Tibial artery (tissue), 4 donors: ENCODE measurements around the gene SCMH1.

Experiments used
- DNase-seq, 2 donors: peaks; one replicate each; pipeline ENCODE4 v3.0.0-alpha.2; 2019
- H3K27ac ChIP-seq, 2 donors: fragments of 200-600 bp; sonication (generic) in 1 of 2; 1 replicate in 1 of 2; 2 replicates in 1 of 2; pipeline ENCODE4 v1.5.1; 2018 to 2019; ENCODE audit warnings: mild to moderate bottlenecking in 1 of 2
- H3K27me3 ChIP-seq, 2 donors: fragments of 200-600 bp; sonication (generic) in 1 of 2; one replicate each; pipeline versions ENCODE4 v1.5.1 to v1.6.0; 2016 to 2019
- H3K36me3 ChIP-seq, 3 donors: fragments of 200-600 bp; sonication (generic) in 2 of 3; one replicate each; pipeline ENCODE4 v1.5.1; 2016 to 2019; ENCODE audit warnings: mild to moderate bottlenecking in 2 of 3
- H3K4me1 ChIP-seq, 4 donors: fragments of 200-600 bp; sonication (generic) in 2 of 4; 1 replicate in 3 of 4; 2 replicates in 1 of 4; pipeline ENCODE4 v1.5.1; 2016 to 2019
- H3K4me3 ChIP-seq, 2 donors: fragments of 200-600 bp; sonication (generic) in 1 of 2; 1 replicate in 1 of 2; 2 replicates in 1 of 2; pipeline ENCODE4 v1.5.1; 2018 to 2019; ENCODE audit warnings: mild to moderate bottlenecking in 2 of 2
- H3K9me3 ChIP-seq, 3 donors: fragments of 200-600 bp; sonication (generic) in 1 of 3; one replicate each; pipeline ENCODE4 v1.5.1; 2016 to 2019
- intact Hi-C: fragments of 100-400 bp; cut with DNase I; formaldehyde crosslinking; loops from one replicate; pipeline ENCODE4 v1.15.0; 2023; ENCODE audit warnings: low total_unique reads
- TF ChIP-seq, protein P1 (sequence below), 2 experiments: fragments of 200-600 bp in 1 of 2; fragments of 450-650 bp in 1 of 2; IDR thresholded peaks; one replicate each; pipeline ENCODE4 v1.5.1; 2017 to 2019; ENCODE audit warnings: antibody characterized with exemption in 2 of 2, mild to moderate bottlenecking in 1 of 2, moderate library complexity in 1 of 2

Gene SCMH1

DNA sequence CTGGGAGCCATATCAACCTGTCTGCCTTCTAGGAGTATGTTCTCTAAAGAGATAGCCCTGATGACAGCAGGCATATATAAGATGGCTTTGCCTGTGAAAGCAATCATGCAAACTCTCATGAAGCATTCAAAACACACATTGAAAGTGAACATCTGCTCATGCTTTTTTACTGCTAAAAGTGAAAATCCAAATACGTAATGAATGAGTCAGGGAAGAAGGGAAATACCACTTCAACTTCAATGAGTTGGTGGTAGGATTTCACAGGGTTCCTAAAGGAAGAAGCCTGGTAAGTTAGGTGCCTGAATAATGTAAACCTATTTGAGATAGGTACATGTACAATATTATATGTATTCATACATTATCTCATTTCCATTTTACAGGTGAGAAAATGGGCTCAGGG is 170.1 kb downstream of the SCMH1 start:
- no peaks in the 10 kb centered on the region for H3K9me3 ChIP-seq
- no peaks in the 10 kb centered on the region for H3K4me1 ChIP-seq
- H3K27ac ChIP-seq = no peak overlapping the region
- TF ChIP-seq, protein P1, sequence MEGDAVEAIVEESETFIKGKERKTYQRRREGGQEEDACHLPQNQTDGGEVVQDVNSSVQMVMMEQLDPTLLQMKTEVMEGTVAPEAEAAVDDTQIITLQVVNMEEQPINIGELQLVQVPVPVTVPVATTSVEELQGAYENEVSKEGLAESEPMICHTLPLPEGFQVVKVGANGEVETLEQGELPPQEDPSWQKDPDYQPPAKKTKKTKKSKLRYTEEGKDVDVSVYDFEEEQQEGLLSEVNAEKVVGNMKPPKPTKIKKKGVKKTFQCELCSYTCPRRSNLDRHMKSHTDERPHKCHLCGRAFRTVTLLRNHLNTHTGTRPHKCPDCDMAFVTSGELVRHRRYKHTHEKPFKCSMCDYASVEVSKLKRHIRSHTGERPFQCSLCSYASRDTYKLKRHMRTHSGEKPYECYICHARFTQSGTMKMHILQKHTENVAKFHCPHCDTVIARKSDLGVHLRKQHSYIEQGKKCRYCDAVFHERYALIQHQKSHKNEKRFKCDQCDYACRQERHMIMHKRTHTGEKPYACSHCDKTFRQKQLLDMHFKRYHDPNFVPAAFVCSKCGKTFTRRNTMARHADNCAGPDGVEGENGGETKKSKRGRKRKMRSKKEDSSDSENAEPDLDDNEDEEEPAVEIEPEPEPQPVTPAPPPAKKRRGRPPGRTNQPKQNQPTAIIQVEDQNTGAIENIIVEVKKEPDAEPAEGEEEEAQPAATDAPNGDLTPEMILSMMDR (IDR thresholded peaks at IDR 0.05) = no peak
- intact Hi-C loops = no loop called here
- H3K27me3 ChIP-seq = no peaks in the 10 kb centered on the region
- peaks cover 25 to 29% (median 26%) of the 10 kb centered on the region in 3 donors for H3K36me3 ChIP-seq
- no peak for DNase-seq
- H3K4me3 ChIP-seq = no peak overlapping the region

DNA sequence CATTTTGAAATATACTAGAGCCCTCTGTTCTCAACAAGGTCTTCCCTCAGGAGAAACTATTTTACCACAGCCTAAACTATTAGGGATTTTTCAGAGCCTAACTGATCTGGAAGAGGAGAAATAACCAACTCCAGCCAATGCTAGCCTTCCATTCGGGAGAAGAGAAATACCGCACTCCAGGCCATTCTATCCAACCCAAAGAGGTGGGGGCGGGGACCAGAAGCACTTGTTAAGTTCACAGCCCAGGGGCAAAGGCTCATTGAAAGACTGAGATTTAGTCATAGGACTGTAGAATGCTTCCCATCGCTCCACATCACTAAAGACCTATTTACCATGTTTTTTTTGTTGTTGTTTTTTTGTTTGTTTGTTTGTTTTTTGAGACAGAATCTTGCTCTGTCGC is 185.2 kb downstream of the SCMH1 start:
- intact Hi-C loops = loop anchor here (10.0 kb wide), 1 partner anchor 48 kb away; no protein-coding TSS in a partner anchor
- H3K4me3 ChIP-seq = no peak overlapping the region
- no peak for DNase-seq
- peaks cover 17 to 62% (median 51%) of the 10 kb centered on the region in 3 donors for H3K36me3 ChIP-seq
- H3K4me1 ChIP-seq = no peaks in the 10 kb centered on the region
- peaks cover 0 to 5% (median 0%) of the 10 kb centered on the region in 3 donors for H3K9me3 ChIP-seq
- TF ChIP-seq, protein P1 (IDR thresholded peaks at IDR 0.05) = no peak
- no peaks in the 10 kb centered on the region for H3K27me3 ChIP-seq
- no peak overlapping the region for H3K27ac ChIP-seq

DNA sequence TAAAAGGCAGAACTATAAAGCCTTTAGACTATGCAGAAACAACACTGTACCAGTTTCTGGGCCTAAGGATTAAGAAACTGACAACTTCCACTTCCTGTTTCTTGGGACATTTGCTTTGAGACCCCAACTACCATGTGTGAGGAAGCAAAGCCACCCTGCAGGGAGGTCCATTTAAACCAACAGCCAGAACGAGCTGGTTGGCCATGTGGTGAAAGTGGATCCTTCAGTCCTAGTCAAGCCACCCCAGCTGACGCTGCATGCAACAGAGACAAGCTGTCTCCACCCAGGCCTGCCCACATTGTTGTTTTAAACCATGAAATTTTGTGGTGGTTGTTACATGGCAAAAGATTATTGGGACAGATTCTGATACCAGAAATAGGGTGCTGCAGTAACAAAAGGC is 188.8 kb downstream of the SCMH1 start:
- H3K9me3 ChIP-seq = no peaks in the 10 kb centered on the region
- intact Hi-C loops = loop anchor here (10.0 kb wide), 1 partner anchor 51 kb away; no protein-coding TSS in a partner anchor
- no peak overlapping the region for H3K4me3 ChIP-seq
- TF ChIP-seq, protein P1 (IDR thresholded peaks at IDR 0.05) = no peak
- H3K36me3 ChIP-seq = peaks cover 3 to 67% (median 45%) of the 10 kb centered on the region in 3 donors
- DNase-seq = peak in 1 of 2 donors; percentile 27
- H3K27me3 ChIP-seq = no peaks in the 10 kb centered on the region
- no peaks in the 10 kb centered on the region for H3K4me1 ChIP-seq
- no peak overlapping the region for H3K27ac ChIP-seq

DNA sequence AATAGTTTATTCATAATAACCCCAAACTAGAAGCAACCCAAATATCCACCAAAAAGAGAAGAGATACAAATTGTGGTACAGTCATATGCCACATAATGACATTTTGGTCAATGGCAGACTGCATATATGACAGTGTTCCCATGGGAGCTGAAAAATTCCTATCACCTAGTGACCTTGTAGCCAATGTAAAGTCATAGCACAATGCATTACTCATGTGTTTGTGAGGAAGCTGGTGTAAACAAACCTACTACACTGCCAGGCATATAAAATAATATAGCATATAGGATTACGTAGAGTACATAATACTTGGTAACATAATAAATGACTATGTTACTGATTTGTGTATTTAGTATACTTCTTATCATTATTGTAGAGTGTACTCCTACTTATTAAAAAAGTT is 191.1 kb downstream of the SCMH1 start:
- H3K27me3 ChIP-seq = no peaks in the 10 kb centered on the region
- DNase-seq = no peak
- intact Hi-C loops = loop anchor here (10.0 kb wide), 1 partner anchor 54 kb away; no protein-coding TSS in a partner anchor
- no peaks in the 10 kb centered on the region for H3K9me3 ChIP-seq
- no peak overlapping the region for H3K4me3 ChIP-seq
- peaks cover 0 to 54% (median 37%) of the 10 kb centered on the region in 3 donors for H3K36me3 ChIP-seq
- H3K4me1 ChIP-seq = peaks cover 0 to 18% (median 11%) of the 10 kb centered on the region in 4 donors
- H3K27ac ChIP-seq = no peak overlapping the region
- TF ChIP-seq, protein P1 (IDR thresholded peaks at IDR 0.05) = no peak

DNA sequence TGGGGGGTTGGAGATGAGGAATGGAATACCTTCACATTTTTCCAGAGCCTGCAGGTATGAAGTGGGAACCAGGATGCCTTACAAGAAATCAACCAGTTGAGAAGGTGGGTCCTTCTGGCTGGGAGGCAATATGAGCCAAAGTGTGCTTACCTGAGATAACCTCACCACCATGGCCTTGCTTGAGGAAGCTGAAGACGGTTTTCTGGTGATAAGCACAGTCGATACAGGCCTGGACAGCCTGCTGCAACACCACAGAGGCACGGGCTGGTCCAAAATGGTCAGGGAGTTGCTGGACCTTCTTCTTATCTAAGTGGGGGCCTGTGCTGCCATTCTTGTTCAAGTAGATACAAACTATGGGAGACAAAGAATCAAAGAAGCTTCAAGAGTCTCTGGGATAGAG is 193.6 kb downstream of the SCMH1 start:
- TF ChIP-seq, protein P1 (IDR thresholded peaks at IDR 0.05) = no peak
- no peak overlapping the region for H3K4me3 ChIP-seq
- peaks cover 0 to 36% (median 36%) of the 10 kb centered on the region in 3 donors for H3K36me3 ChIP-seq
- H3K27ac ChIP-seq = peak overlapping the region in 1 of 2 donors; percentile 27
- no peaks in the 10 kb centered on the region for H3K9me3 ChIP-seq
- H3K4me1 ChIP-seq = peaks cover 0 to 39% (median 29%) of the 10 kb centered on the region in 4 donors
- no peaks in the 10 kb centered on the region for H3K27me3 ChIP-seq
- no peak for DNase-seq
- intact Hi-C loops = no loop called here
